SH-SY5Y (cell line): ENCODE measurements around the gene TEAD1.

ENCODE experiments used
- GATA2 ChIP-seq: IDR thresholded peaks from 2 replicates; pipeline ENCODE4 v1.6.1; 2011; ENCODE audit warnings: mild to moderate bottlenecking, low read depth, low read length
- GATA3 ChIP-seq: IDR thresholded peaks from 2 replicates; pipeline ENCODE4 v1.6.1; 2011; ENCODE audit warnings: low read depth, mild to moderate bottlenecking, low read length, moderate library complexity

DNA sequence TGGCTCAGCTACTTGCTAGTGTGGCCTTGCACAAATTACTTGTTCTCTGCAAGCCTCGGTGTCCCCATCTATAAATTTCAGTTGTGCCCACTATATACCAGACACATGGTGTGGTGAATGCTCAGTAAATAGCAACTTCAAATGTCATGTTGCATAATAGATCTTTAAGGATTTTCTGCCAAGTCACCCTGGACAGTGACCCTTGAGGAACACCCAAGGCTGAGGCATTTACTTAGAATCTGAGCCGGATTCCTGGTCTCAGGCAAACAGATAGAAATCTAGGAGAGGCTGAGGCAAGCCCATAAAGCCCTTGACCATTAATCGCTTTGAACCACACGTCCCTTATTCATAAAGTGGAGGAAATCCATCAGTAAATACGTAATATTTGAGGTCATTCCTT, 9.7 kb downstream of the TEAD1 start:
- TF ChIP-seq GATA3, result no peak
- TF ChIP-seq GATA2, result no peak
